Central memory CD8-positive, alpha-beta T cell (primary cell): Measurements from ENCODE around the gene ANKRD23.

Source experiments
- ATAC-seq: fragments of 150-1000 bp; cut with Tn5 transposase; replicated peaks from 2 replicates; pipeline ENCODE4 v1.10.0; 2022; ENCODE audit warnings: mild to moderate bottlenecking, moderate FRiP score, moderate number of reproducible peaks; ENCODE audit not compliant: poor library complexity, severe bottlenecking; ENCODE audit errors: extremely low read depth
- DNase-seq, 2 donors: peaks; one replicate each; pipeline ENCODE4 v3.0.0; 2021; ENCODE audit warnings: low spot score in 2 of 2
- H3K27ac Mint-ChIP-seq: one replicate; pipeline ENCODE4 v1.8.0; 2022; ENCODE audit warnings: low read depth, mild to moderate bottlenecking, moderate library complexity, mixed read lengths
- H3K27me3 Mint-ChIP-seq: one replicate; pipeline ENCODE4 v1.8.0; 2022; ENCODE audit warnings: mixed read lengths
- H3K36me3 Mint-ChIP-seq: one replicate; pipeline ENCODE4 v1.8.0; 2022; ENCODE audit warnings: mild to moderate bottlenecking, moderate library complexity, mixed read lengths; ENCODE audit not compliant: insufficient read depth
- H3K4me1 Mint-ChIP-seq: one replicate; pipeline ENCODE4 v1.8.0; 2022; ENCODE audit warnings: mixed read lengths
- H3K4me3 Mint-ChIP-seq: one replicate; pipeline ENCODE4 v1.8.0; 2022; ENCODE audit warnings: mild to moderate bottlenecking, moderate library complexity, mixed read lengths
- H3K9me3 Mint-ChIP-seq: one replicate; pipeline ENCODE4 v1.8.0; 2022; ENCODE audit warnings: mixed read lengths

The ANKRD23 gene

GRCh38 chr2:96882230-96882629 lies 38.4 kb upstream of the ANKRD23 start:
- no peaks in the 10 kb centered on the region for H3K9me3 Mint-ChIP-seq
- DNase-seq (no peak), ATAC-seq (no peak)
- H3K4me1 Mint-ChIP-seq = peaks cover 2% of the 10 kb centered on the region
- no peak overlapping the region for H3K4me3 Mint-ChIP-seq
- no peak overlapping the region for H3K27ac Mint-ChIP-seq
- no peaks in the 10 kb centered on the region for H3K27me3 Mint-ChIP-seq
- H3K36me3 Mint-ChIP-seq = no peaks in the 10 kb centered on the region

GRCh38 chr2:96881349-96882195 lies 37.8 kb upstream of the ANKRD23 start:
- no peak for ATAC-seq
- Mint-ChIP-seq H3K27ac (no peak overlapping the region), H3K36me3 (no peaks in the 10 kb centered on the region), H3K27me3 (no peaks in the 10 kb centered on the region), H3K9me3 (no peaks in the 10 kb centered on the region), H3K4me3 (no peak overlapping the region), H3K4me1 (peaks cover 2% of the 10 kb centered on the region)
- DNase-seq = no peak

- no peaks in the 10 kb centered on the region for H3K27me3 Mint-ChIP-seq
- no peaks in the 10 kb centered on the region for H3K36me3 Mint-ChIP-seq
- DNase-seq (no peak), ATAC-seq (no peak)
- no peaks in the 10 kb centered on the region for H3K9me3 Mint-ChIP-seq
- no peak overlapping the region for H3K27ac Mint-ChIP-seq
- no peak overlapping the region for H3K4me3 Mint-ChIP-seq
- H3K4me1 Mint-ChIP-seq = peaks cover 9% of the 10 kb centered on the region
These were observed 37.1 kb upstream of the ANKRD23 start for GRCh38 chr2:96880891-96881273.

- Mint-ChIP-seq H3K4me3 (no peak overlapping the region), H3K4me1 (peaks cover 19% of the 10 kb centered on the region), H3K9me3 (no peaks in the 10 kb centered on the region), H3K27me3 (no peaks in the 10 kb centered on the region), H3K27ac (no peak overlapping the region), H3K36me3 (no peaks in the 10 kb centered on the region)
- ATAC-seq (no peak), DNase-seq (no peak)
These were observed 35.8 kb upstream of the ANKRD23 start for GRCh38 chr2:96879545-96880040.

- H3K36me3 Mint-ChIP-seq = peaks cover 2% of the 10 kb centered on the region
These were observed 35.1 kb upstream of the ANKRD23 start for GRCh38 chr2:96878796-96879544.

GRCh38 chr2:96878171-96878570 lies 34.4 kb upstream of the ANKRD23 start:
- Mint-ChIP-seq H3K9me3 (no peaks in the 10 kb centered on the region), H3K36me3 (peaks cover 2% of the 10 kb centered on the region), H3K27ac (no peak overlapping the region), H3K4me1 (peaks cover 28% of the 10 kb centered on the region), H3K4me3 (no peak overlapping the region), H3K27me3 (no peaks in the 10 kb centered on the region)
- ATAC-seq (no peak), DNase-seq (no peak)

More at GRCh38 chr2:96878796-96879544, 35.1 kb upstream of the ANKRD23 start:
- Mint-ChIP-seq H3K4me3 (no peak overlapping the region), H3K4me1 (peaks cover 24% of the 10 kb centered on the region), H3K27me3 (no peaks in the 10 kb centered on the region), H3K27ac (no peak overlapping the region), H3K9me3 (no peaks in the 10 kb centered on the region)
- no peak for ATAC-seq
- no peak for DNase-seq

GRCh38 chr2:96877631-96878092 lies 33.8 kb upstream of the ANKRD23 start:
- no peaks in the 10 kb centered on the region for H3K9me3 Mint-ChIP-seq
- no peaks in the 10 kb centered on the region for H3K27me3 Mint-ChIP-seq
- peaks cover 2% of the 10 kb centered on the region for H3K36me3 Mint-ChIP-seq
- ATAC-seq = no peak
- H3K27ac Mint-ChIP-seq = no peak overlapping the region
- H3K4me1 Mint-ChIP-seq = peaks cover 28% of the 10 kb centered on the region
- no peak overlapping the region for H3K4me3 Mint-ChIP-seq
- DNase-seq = no peak

GRCh38 chr2:96877042-96877451 lies 33.2 kb upstream of the ANKRD23 start:
- DNase-seq (no peak), ATAC-seq (no peak)
- H3K4me3 Mint-ChIP-seq = no peak overlapping the region
- no peaks in the 10 kb centered on the region for H3K27me3 Mint-ChIP-seq
- peaks cover 2% of the 10 kb centered on the region for H3K36me3 Mint-ChIP-seq
- peaks cover 28% of the 10 kb centered on the region for H3K4me1 Mint-ChIP-seq
- no peaks in the 10 kb centered on the region for H3K9me3 Mint-ChIP-seq
- H3K27ac Mint-ChIP-seq = no peak overlapping the region

GRCh38 chr2:96876269-96877041 lies 32.6 kb upstream of the ANKRD23 start:
- H3K36me3 Mint-ChIP-seq = peaks cover 2% of the 10 kb centered on the region
- H3K9me3 Mint-ChIP-seq = no peaks in the 10 kb centered on the region
- no peak overlapping the region for H3K27ac Mint-ChIP-seq
- peaks cover 28% of the 10 kb centered on the region for H3K4me1 Mint-ChIP-seq
- no peak for ATAC-seq
- H3K27me3 Mint-ChIP-seq = no peaks in the 10 kb centered on the region
- H3K4me3 Mint-ChIP-seq = no peak overlapping the region
- no peak for DNase-seq

GRCh38 chr2:96875498-96876268 lies 31.9 kb upstream of the ANKRD23 start:
- Mint-ChIP-seq H3K27ac (no peak overlapping the region), H3K27me3 (no peaks in the 10 kb centered on the region), H3K4me3 (no peak overlapping the region), H3K36me3 (peaks cover 2% of the 10 kb centered on the region), H3K4me1 (peaks cover 32% of the 10 kb centered on the region), H3K9me3 (no peaks in the 10 kb centered on the region)
- no peak for DNase-seq
- no peak for ATAC-seq

GRCh38 chr2:96874198-96874831 lies 30.5 kb upstream of the ANKRD23 start:
- no peak for DNase-seq
- H3K4me3 Mint-ChIP-seq = no peak overlapping the region
- no peaks in the 10 kb centered on the region for H3K27me3 Mint-ChIP-seq
- H3K4me1 Mint-ChIP-seq = peaks cover 36% of the 10 kb centered on the region
- no peaks in the 10 kb centered on the region for H3K9me3 Mint-ChIP-seq
- ATAC-seq = no peak
- peaks cover 6% of the 10 kb centered on the region for H3K36me3 Mint-ChIP-seq
- H3K27ac Mint-ChIP-seq = no peak overlapping the region
